SK-N-DZ (cell line): ENCODE data around the gene MAP2K1.
"Not testable (repeated sequence)": the region's sequence is repeated elsewhere in the genome, so short reads cannot be mapped to it uniquely, and the experiment has no call there.

Source experiments
- DNase-seq: peaks from one replicate; pipeline ENCODE4 v3.0.0-alpha.2; 2015; ENCODE audit warnings: low spot score

Gene MAP2K1

DNA sequence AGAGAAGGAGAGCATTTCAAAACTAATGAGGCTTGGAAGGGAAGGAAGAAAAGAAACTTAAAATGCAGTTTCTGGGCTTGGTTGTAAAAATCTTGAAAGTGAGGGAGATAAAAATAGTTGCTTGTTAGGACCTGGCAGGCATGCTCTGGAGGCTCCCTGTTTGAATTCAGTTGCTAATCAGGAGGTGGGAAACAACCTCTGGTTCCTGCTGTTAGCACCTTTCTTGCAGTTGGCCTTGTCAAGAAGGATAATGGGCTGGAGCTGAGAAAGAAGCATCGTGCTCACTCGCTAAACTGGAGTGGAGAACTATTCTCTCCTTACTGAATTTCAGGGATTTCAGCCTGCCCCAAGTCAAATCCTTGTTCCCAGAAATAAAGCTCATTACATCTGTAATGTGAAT is 87.4 kb downstream of the MAP2K1 start:
- DNase-seq: no peak

GRCh38 chr15:66474963-66475362 is 88.3 kb downstream of the MAP2K1 start:
- DNase-seq: no peak

DNA sequence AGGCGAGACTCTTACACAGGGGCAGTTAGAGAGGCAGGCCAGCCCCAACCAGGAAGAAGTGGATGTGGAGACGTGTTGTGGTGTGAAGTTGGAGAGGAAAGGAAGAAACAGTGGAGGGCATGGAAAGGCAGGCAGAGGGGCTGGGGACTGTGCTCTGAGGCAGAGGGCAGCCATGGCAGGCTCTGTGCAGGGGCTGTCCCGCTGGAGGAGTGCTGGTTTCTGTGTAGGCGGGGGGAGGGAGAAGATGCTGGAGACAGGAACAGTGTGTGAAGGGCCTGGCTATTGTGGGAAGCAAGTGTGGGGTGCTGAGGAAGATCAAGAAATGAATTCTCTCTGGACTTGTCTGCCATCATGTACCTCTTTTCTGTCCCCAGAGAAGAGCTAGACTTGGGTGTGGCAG is 89.8 kb downstream of the MAP2K1 start:
- no peak for DNase-seq

DNA sequence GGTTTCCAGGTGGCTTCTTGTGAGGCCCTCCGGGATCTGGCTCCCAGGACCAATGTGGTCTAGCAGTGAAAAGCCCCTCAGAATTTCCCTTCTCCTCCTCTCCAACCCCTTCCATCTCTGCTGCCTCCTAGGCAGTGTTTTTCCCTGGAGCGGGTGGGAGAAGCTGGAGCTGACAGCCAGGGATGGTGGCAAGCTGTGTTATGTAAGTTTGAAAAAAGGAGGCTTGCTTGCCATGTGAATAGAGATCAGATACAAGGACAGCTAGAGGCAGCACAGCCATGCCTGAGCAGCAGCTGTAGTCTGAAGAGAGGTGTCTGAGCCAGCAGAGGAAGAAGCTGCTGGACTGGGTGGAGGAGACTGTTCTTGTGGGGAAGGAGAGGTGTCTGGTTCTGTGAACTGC is 90.3 kb downstream of the MAP2K1 start:
- no peak for DNase-seq

GRCh38 chr15:66480267-66480666 is 93.6 kb downstream of the MAP2K1 start:
- no peak for DNase-seq

DNA sequence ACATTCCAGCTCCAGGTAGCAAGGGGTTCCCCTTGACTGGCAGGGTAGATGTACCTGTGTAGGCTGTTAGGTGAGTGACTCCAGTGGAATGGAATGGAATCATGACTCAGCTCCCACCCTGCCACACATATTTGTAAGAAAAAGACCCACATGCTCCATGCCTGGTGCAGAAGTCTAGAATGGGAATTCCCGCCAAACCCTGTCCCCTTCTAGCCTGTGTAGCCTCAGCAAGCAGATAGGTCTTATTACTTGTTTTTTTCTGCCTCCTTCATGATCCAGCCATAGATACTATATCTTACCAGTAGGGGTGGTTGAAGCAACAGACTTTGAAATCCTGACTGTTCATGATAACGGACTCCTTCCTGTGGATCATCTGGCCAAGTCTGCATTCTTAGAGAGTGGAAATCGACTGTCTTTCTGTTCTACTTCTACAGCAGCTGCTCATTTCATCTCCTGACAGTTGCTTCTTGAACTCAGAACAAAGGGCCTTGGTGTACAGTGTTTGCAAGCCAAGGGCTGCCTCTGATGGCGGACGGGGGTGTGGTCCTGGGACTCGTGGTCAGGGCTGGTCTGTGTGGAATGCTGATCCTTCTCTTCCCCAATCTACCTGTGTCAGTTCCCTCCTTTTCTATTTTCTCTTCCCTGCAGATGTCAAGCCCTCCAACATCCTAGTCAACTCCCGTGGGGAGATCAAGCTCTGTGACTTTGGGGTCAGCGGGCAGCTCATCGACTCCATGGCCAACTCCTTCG is 94.6 kb downstream of the MAP2K1 start:
- DNase-seq: no peak

- DNase-seq: no peak
Observed at GRCh38 chr15:66482539-66482938, 95.8 kb downstream of the MAP2K1 start.

GRCh38 chr15:66483131-66483566 is 96.4 kb downstream of the MAP2K1 start:
- no peak for DNase-seq

GRCh38 chr15:66484539-66485112 is 97.9 kb downstream of the MAP2K1 start:
- no peak for DNase-seq

- DNase-seq: no peak
Observed at GRCh38 chr15:66486887-66487286, 100.2 kb downstream of the MAP2K1 start.

DNA sequence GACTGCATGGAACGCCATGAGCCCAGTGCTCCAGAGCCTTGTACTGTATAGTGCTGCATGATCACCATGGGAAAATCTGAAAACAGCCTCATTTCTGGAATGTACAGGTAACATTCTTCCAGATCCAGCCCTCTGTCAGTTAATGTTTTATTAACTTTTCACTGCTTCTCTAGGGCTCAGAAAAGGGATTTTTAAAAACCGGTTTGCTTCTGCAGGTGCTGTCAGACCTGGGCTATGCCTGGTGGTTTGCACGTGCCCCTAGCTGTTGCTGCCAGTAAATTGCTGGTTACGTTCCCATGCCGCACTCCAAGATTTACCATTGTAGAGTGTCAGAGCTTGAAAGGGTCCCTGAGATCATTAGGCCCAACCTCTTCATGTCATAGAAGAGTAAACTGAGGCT is 101.8 kb downstream of the MAP2K1 start:
- no peak for DNase-seq

DNA sequence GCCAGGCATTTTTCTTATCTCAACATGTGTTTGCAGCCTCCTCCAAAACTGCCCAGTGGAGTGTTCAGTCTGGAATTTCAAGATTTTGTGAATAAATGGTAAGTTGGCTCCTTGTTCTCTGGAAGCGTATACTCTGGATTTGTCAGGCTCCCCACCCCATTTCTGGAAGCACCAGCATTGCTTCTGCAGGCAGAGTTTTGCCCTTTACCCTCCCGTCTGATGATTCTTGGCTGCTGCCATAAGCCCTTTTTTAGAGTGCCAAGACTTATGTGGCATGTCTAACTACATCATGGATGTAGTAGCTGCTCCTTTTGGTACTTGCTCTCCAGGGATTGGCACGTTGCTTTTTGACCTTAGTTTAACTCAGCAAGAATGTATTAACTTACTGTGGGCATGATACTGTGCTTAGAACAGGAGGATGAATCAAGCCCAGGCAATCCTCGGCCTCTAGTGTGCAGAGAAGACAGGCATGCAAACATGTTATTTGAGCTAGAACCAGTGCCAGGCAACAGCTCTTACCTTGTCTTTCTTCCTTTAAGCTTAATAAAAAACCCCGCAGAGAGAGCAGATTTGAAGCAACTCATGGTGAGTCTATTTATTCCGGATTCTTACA is 102.6 kb downstream of the MAP2K1 start:
- no peak for DNase-seq

DNA sequence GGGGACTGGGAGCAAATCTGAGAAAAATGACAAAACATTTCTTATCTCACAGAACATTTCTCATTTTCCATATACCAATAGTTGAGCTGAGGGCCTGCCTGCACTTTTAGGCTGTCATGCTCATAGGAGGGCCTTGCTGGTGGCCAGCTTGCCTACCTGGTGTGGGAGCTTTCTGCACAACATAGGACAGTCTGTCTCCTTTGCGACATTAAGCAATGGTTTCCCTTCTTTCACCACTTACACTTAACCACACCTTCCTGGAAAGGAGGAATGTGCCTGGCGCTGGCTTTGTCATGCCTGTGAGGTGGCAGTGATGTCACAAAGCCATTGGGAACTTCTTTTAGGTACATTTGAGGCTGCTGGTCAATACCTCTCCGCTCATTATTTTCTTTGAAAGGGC is 105.1 kb downstream of the MAP2K1 start:
- no peak for DNase-seq

- no peak for DNase-seq
Observed at GRCh38 chr15:66494262-66494661, 107.5 kb downstream of the MAP2K1 start.

- no peak for DNase-seq
Observed at GRCh38 chr15:66496951-66497501, 110.3 kb downstream of the MAP2K1 start.

GRCh38 chr15:66497502-66498455 is 111.1 kb downstream of the MAP2K1 start, which contains the start of gene SNAPC5:
Gene SNAPC5 (minus strand): TSS chr15:66497762. CDS start chr15:66497731, 31 bp downstream.
- DNase-seq: peak; percentile 91

DNA sequence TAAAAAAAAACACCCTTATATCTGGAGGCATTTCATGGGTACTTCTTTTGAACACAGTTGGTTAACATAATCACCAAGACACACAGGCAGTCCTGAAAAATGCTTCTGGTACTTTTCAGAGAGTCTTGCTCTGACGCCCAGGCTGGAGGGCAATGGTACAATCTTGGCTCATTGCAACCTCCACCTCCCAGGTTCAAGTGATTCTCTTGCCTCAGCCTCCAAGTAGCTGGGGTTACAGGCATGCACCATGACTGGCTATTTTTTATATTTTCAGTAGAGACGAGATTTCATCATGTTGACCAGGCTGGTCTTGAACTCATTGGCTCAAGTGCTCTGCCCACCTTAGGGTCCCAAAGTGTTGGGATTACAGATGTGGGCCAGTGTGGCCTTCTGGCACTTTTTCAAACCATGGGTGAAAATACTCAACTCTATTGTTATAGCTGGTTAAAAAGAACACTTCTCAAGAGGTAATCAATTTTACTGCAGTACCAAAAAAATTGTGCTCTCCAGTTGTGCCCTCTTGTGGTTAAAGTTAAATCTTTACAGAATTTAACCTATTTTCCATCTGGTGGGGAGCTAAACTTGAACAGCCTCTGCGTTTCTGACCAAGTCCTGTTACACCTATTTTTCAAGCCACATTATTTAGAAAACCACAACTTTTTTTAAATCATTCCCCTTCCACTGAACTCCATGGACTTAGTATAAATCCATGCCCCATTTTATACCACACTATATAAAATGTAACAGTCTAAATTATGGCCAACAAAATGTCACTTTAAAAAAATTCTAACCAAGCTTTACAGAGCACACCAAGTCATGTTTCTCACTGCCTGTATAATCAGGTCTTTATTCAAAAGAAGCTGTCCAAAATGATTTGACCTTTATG is 112.0 kb downstream of the MAP2K1 start:
- no peak for DNase-seq

- not testable (repeated sequence) for DNase-seq
Observed at GRCh38 chr15:66500346-66500745, 113.6 kb downstream of the MAP2K1 start.

DNA sequence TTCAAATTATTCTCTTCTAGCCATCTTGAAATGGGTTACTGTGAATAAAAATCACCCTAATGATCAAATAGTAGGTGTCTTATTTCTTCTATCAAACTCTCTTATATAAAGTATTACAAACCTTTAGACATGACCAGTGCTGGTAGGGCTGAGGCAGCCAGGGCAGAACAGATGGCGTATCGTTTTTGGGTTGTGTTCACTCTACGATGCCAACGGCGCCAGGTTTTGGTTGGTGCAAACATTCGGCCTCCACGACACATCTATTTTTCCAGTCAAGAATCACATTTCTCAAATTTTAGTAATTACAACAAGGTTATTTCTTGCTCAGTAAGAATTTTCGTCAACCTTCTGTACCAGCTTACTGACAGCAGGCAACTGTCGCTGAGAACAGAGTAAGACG is 115.8 kb downstream of the MAP2K1 start:
- DNase-seq: no peak

GRCh38 chr15:66503041-66503648 is 116.4 kb downstream of the MAP2K1 start:
- DNase-seq: not testable (repeated sequence)
